Fibroblast of lung (primary cell): ENCODE measurements around the gene RBM20. TPM values are rescaled to one million over a fixed set of nuclear protein-coding genes. Genes with fewer than 3 reads are reported as not detected.

Source experiments
- DNase-seq, 2 donors: peaks; one replicate each; pipeline versions ENCODE4 v3.0.0 to v3.0.0-alpha.2; 2010; ENCODE audit warnings: low read depth in 2 of 2
- H2AFZ ChIP-seq: 2 replicates; pipeline ENCODE4 v1.5.1; 2012; ENCODE audit warnings: low read length, control low read depth, inconsistent platforms
- H3K27ac ChIP-seq: 2 replicates; pipeline ENCODE4 v1.5.1; 2011; ENCODE audit warnings: low read length, control low read depth; ENCODE audit not compliant: insufficient read depth
- H3K27me3 ChIP-seq: 2 replicates; pipeline ENCODE4 v1.5.1; 2011; ENCODE audit warnings: mild to moderate bottlenecking, low read length; ENCODE audit not compliant: control insufficient read depth, insufficient read depth
- H3K36me3 ChIP-seq: 2 replicates; pipeline ENCODE4 v1.5.1; 2011; ENCODE audit warnings: low read length; ENCODE audit not compliant: control insufficient read depth, insufficient read depth
- H3K4me1 ChIP-seq: 2 replicates; pipeline ENCODE4 v1.5.1; 2011; ENCODE audit warnings: low read length; ENCODE audit not compliant: control insufficient read depth, insufficient read depth; ENCODE audit errors: extremely low read depth
- H3K4me2 ChIP-seq: 2 replicates; pipeline ENCODE4 v1.5.1; 2011; ENCODE audit warnings: low read length, control low read depth; ENCODE audit not compliant: insufficient read depth; ENCODE audit errors: extremely low read depth
- H3K4me3 ChIP-seq, 4 experiments: fragments of 200-600 bp in 1 of 4; sonication (generic) in 1 of 4; replicated peaks in 1 of 4; 2 replicates each; pipeline ENCODE4 v1.5.1; 2011 to 2016; ENCODE audit warnings: low read length in 4 of 4, low read depth in 3 of 4, mild to moderate bottlenecking in 3 of 4, control low read depth in 2 of 4, inconsistent platforms in 1 of 4, mixed read lengths in 1 of 4; ENCODE audit not compliant: insufficient read depth in 1 of 4; ENCODE audit errors: control extremely low read depth in 1 of 4
- H3K79me2 ChIP-seq: 2 replicates; pipeline ENCODE4 v1.5.1; 2012; ENCODE audit warnings: mild to moderate bottlenecking, low read length, inconsistent platforms; ENCODE audit not compliant: control insufficient read depth, insufficient read depth
- H3K9ac ChIP-seq: 2 replicates; pipeline ENCODE4 v1.5.1; 2011; ENCODE audit warnings: mild to moderate bottlenecking, low read length, control low read depth; ENCODE audit not compliant: insufficient read depth
- H3K9me3 ChIP-seq: 2 replicates; pipeline ENCODE4 v1.5.1; 2012; ENCODE audit warnings: low read depth, low read length; ENCODE audit not compliant: control insufficient read depth, insufficient read depth
- H4K20me1 ChIP-seq: 2 replicates; pipeline ENCODE4 v1.5.1; 2011; ENCODE audit warnings: low read length; ENCODE audit not compliant: control insufficient read depth, insufficient read depth; ENCODE audit errors: extremely low read depth
- CTCF ChIP-seq, 2 donors: IDR thresholded peaks in 1 of 2; conservative IDR thresholded peaks in 1 of 2; 1 replicate in 1 of 2; 2 replicates in 1 of 2; pipeline ENCODE4 v1.5.1; 2011 to 2012; ENCODE audit warnings: low read length in 2 of 2, control low read depth in 1 of 2, inconsistent platforms in 1 of 2, low read depth in 1 of 2, mild to moderate bottlenecking in 1 of 2
- EZH2 ChIP-seq: IDR thresholded peaks from 2 replicates; pipeline ENCODE4 v1.5.1; 2012; ENCODE audit warnings: low read length, control low read depth, mild to moderate bottlenecking; ENCODE audit errors: missing control alignments
- polyA plus RNA-seq, 2 donors: library from polyadenylated mRNA; depleted of rRNA in 1 of 2; stranded (reverse) in 1 of 2; unstranded in 1 of 2; fragments of >200 nt; gene quantifications; 2 replicates each; pipeline ENCODE4 v1.2.1, GENCODE V29; 2011 to 2012; ENCODE audit warnings: missing spikeins in 1 of 2
- total RNA-seq: library from RNA; depleted of rRNA; stranded (reverse); fragments of >200 nt; gene quantifications from 2 replicates; pipeline ENCODE4 v1.2.1, GENCODE V29; 2014

The RBM20 gene
- total and polyA plus RNA-seq, 2 donors (not counting 1 experiment from before 2014, with no cell fraction given): under 0.01 to 0.05 TPM

DNA sequence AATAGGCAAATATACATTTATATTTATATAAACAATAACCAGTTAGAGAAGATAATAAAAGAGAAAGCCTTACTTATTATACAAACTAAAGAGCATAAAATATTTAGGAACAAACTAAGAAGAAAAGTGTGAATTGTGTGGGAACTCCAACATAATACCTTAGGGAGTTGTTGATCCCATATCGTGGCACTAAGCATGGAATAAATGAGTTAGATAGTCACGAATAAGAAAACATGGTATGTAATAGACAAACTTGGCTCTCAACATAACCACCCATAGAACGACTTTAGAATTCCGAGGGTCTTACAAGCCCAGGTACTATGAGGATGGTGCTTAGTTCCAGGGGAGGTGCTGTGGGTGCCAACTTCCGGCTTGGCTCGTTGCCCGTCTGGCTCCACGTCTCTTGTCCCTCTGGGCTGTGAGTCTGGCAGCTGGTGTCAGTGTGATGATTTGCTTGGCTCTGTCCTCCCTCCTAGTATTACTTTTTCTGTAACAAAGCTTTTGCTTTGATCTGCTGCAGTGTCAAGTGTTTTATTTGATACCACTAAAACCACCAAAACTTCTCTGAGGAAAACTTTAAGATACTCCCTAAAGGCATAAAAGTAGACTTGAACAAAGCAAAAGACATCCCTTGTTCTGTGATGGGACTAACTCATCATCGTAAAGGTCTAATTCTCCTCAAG, 9.5 kb upstream of the RBM20 start:
- no peaks in the 10 kb centered on the region for H3K36me3 ChIP-seq
- no peak overlapping the region for H3K9ac ChIP-seq
- no peak overlapping the region for H3K27ac ChIP-seq
- no peak overlapping the region for H3K4me2 ChIP-seq
- no peaks in the 10 kb centered on the region for H3K27me3 ChIP-seq
- H4K20me1 ChIP-seq: no peaks in the 10 kb centered on the region
- H3K4me3 ChIP-seq: no peak overlapping the region
- TF ChIP-seq EZH2 (no peak), CTCF (conservative IDR thresholded peaks at IDR 0.05 in 1 of 2, IDR thresholded peaks at IDR 0.05 in 1 of 2; ENCODE audit: low read depth in 1 of 2, low read length in 2 of 2) (no peak)
- H3K9me3 ChIP-seq: no peaks in the 10 kb centered on the region
- H3K79me2 ChIP-seq: no peaks in the 10 kb centered on the region
- H2AFZ ChIP-seq: no peak overlapping the region
- DNase-seq: no peak
- H3K4me1 ChIP-seq: no peaks in the 10 kb centered on the region

- Histone ChIP-seq H3K4me3 (no peak overlapping the region), H3K27me3 (peaks cover 10% of the 10 kb centered on the region), H3K79me2 (no peaks in the 10 kb centered on the region), H3K9me3 (no peaks in the 10 kb centered on the region), H3K4me2 (no peak overlapping the region), H3K4me1 (no peaks in the 10 kb centered on the region), H2AFZ (no peak overlapping the region), H3K9ac (no peak overlapping the region), H4K20me1 (no peaks in the 10 kb centered on the region), H3K36me3 (no peaks in the 10 kb centered on the region), H3K27ac (no peak overlapping the region)
- no peak for TF ChIP-seq EZH2
- TF ChIP-seq CTCF (conservative IDR thresholded peaks at IDR 0.05 in 1 of 2, IDR thresholded peaks at IDR 0.05 in 1 of 2; ENCODE audit: low read depth in 1 of 2, low read length in 2 of 2): no peak
- DNase-seq: no peak
Observed at GRCh38 chr10:110636572-110636931, 7.6 kb upstream of the RBM20 start.

- H3K9ac ChIP-seq: no peak overlapping the region
- no peaks in the 10 kb centered on the region for H3K36me3 ChIP-seq
- no peaks in the 10 kb centered on the region for H3K79me2 ChIP-seq
- peaks cover 13% of the 10 kb centered on the region for H3K27me3 ChIP-seq
- H3K4me1 ChIP-seq: no peaks in the 10 kb centered on the region
- no peak for TF ChIP-seq CTCF (conservative IDR thresholded peaks at IDR 0.05 in 1 of 2, IDR thresholded peaks at IDR 0.05 in 1 of 2; ENCODE audit: low read depth in 1 of 2, low read length in 2 of 2)
- no peaks in the 10 kb centered on the region for H4K20me1 ChIP-seq
- H3K9me3 ChIP-seq: no peaks in the 10 kb centered on the region
- H3K27ac ChIP-seq: no peak overlapping the region
- H3K4me3 ChIP-seq: no peak overlapping the region
- no peak overlapping the region for H3K4me2 ChIP-seq
- DNase-seq: no peak
- no peak overlapping the region for H2AFZ ChIP-seq
Observed at GRCh38 chr10:110636932-110637557, 7.1 kb upstream of the RBM20 start.
